Stimulated activated CD8-positive, alpha-beta memory T cell treated with anti-CD3 and anti-CD28 coated beads, Interleukin-4, amount 100 ng/mL, for 24 hours (primary cell): ENCODE measurements around the gene FGF19.

Experiments
- DNase-seq: peaks from one replicate; pipeline ENCODE4 v3.0.0-alpha.2; 2020; ENCODE audit warnings: low read depth

Gene FGF19

DNA sequence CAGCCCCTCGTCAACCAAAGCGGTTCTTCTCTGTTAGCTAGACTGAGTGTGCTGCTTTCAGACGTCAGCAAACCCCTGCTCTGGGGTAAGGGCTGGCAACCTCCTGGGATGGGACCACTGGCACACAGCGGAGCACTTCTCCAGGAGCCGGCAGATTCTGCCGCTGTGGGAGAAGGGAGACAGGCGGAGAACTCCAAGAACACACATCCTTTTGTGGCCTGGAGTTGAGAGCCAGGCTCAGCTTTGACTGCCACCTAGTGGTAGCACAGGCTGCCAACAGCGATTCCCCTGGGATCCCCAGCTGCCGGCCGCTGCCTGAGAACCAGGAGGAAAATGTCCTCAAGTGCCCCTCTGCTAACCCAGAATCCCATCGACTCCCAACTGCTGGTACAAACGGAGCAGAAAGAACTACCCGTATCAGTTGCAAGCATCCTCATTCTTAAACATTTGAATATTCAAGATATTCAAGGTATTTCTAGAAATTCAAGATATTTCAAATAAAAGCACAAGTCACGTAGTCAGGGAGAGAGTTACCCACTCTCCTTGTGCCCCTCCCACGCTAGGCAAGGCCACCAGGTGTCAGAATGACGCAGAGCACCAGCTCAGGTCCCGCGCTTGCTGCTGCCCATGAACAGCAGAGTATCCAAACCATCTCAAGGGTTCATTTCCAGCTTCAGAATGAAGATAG, 33.5 kb downstream of the FGF19 start:
- peak; percentile 31 for DNase-seq

DNA sequence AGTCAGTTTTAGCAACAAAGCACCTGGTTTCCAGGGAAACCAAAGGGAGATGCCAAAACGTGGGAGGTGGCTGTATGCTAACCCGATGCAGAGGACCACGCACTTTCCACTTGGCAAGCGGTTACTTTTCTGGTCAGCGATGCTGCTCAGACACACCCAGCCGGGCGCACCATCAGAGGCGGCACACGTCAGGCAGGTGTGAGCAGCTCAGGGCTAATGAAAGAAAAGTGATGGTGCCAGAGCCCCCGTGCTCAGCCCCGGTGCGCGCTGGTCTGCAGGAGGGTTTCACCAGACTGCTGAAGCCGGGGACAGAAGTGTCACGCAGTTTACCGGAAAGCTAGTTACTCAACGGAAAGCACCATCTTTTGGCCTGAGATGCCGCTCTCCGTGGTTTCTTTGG, 34.3 kb downstream of the FGF19 start:
- DNase-seq, result no peak

DNA sequence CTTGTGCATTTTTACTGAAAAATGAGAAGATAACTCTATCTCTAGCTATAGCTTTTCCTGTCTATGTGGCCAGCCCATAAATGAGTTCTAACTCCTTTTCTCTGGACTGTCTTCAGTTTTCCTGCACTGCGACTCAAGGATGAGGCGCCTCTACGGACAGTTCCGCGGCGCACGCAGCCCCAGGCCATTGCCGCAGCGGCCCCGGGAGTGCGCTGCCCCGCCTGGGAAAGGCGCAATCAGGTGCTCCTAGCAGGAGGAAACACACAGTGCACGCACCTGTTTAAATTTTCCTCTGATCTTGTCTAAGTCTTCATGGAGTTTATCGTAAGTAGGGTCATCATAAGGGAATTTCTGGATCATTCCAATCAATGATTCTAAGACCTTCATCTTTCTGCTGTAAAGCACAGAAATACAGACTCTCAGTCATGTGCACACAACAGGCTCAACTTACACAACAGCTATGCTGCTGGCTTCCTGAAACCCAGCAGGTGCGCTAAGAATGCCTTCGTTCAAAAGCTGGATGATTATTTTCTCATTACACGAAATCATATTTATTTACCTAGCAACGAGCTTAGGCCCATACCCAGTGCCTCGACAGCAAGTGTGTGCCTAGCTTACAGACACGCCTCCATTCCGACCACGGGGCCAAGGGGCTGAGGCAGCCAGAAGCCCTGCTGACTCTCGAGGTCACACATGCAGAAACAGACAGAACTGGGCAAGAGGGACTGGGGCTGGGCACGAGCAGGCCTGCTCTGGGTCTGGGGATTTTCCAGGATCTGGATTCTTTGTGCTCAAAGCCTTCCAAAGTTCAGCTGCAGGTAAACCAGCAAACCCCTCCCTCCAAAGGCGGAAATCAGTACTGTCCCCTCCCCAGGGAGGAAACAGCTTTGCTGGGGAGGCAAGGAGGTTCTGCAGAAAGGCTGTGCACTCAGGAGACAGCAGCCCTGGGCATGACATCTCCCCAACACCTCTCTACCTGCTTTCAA, 35.9 kb downstream of the FGF19 start:
- DNase-seq, result no peak

- DNase-seq, result no peak
Observed at GRCh38 chr11:69666752-69667536, 36.9 kb downstream of the FGF19 start.

GRCh38 chr11:69666261-69666660, 37.6 kb downstream of the FGF19 start:
- no peak for DNase-seq

- DNase-seq, result no peak
Observed at GRCh38 chr11:69665669-69666068, 38.2 kb downstream of the FGF19 start.

GRCh38 chr11:69664901-69665300, 38.9 kb downstream of the FGF19 start:
- DNase-seq, result no peak

GRCh38 chr11:69664103-69664775, 39.6 kb downstream of the FGF19 start:
- no peak for DNase-seq

GRCh38 chr11:69663326-69663725, 40.5 kb downstream of the FGF19 start:
- DNase-seq, result no peak

DNA sequence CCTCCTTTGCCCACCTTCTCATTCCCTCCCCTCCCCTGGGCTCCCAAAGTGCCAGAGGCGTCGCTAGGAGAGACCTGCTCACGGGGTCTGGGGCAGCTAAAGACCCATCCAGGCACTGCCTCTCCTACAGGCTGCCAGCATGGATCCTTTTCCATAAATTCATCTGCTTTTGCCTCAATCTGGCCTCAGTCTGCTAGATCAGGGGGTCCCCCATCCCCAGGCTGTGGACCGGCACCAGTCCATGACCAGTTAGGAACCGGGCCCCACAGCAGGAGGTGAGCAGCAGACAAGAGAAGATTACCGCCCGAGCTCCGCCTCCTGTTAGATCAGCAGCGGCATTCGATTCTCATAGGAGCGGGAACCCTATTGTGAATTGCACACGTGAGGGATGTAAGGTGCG, 41.0 kb downstream of the FGF19 start:
- DNase-seq, result no peak

GRCh38 chr11:69662021-69662698, 41.7 kb downstream of the FGF19 start:
- no peak for DNase-seq

- no peak for DNase-seq
Observed at GRCh38 chr11:69661413-69661715, 42.5 kb downstream of the FGF19 start.

GRCh38 chr11:69660001-69660500, 43.8 kb downstream of the FGF19 start:
- no peak for DNase-seq

DNA sequence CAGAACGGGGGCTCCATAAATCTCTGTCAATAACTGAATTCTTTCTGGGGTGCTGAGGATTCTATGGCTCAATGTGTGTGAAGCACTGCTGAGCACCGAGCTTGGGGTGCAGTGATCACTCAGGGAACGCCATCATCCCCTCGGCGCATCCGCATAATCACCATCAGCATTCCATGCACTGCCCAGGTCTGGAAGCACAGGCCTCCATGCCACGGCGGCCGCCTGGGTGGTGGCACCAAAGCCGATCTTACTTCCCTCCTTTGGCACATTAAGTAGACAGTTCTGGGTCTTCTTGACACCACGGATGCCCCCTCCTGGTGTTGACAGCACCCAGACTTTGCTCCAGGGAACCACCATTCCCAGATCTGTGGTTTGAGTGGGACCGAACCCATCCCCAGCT, 44.2 kb downstream of the FGF19 start:
- DNase-seq, result no peak

DNA sequence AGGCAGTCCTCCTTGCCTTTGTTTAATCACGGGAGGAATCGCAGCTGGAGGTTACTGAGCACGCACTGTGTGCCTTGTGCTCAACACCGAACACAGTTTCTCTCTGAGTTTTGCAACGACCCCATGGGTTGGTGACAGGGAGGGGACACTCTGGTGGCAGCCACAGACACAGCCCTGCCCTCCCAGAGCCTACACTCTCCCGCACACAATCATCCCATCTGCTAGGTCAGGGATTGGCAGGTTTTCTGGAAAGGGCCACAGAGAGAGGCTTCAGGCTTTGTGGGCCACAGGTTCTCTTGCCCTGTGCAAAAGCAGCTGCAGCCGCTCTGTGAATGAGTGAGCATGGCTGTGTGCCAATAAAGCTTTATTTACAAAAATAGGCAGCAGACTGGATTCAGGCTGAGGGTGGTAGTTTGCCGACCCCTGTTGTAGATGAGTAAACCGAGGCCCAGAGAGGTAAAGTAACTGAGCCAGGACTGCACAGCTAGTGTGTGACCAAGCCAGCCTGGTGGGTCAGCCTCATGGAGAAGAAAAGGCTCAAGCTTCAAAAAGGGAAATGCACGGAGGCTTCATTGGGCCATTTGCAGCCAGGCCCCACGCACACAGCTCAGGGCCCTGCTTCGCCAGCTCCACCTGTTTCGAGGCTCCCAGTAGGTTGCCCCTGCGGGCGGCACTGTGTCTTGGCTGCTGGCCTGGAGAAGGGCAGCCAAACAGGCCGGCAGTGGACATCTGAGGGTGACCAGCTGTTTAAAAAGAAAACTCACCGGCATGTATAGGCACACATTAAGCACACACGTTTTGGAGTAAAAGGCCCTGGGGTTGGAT, 45.0 kb downstream of the FGF19 start:
- DNase-seq, result no peak

DNA sequence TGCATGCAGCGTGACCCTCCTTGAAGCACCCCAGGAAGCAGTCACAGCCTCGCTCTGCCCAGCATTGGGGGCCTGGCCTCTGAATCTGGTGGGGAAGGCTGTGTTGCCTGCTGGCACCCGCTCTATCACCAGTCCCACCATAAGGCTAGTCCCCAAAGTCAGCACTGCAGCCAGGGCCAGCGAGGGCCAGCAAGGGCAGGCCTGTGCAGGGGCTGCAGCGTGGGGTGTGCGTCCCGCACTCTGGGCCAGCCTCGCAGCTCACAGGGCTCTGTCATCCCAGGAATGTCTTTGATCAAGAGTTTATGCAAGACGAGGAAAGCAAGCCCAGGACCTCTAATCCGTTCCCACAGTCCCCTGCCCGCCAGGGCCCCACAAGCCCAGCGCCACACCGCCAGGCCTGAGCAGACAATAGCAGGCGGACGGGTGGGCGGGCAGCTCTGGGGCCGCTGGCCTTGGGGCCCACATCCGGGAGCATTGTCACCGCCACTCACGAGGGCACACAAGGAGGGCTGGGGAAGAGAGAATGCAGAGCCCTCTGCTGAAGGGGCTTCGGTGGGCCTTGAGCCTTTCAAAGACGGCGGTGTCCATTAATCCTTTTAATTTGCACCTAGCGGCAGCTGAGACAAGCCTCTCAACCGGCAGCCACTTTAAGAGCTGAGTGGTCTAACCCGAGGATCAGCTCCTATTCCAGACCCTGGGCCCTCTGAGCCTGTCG, 45.8 kb downstream of the FGF19 start:
- DNase-seq, result no peak

DNA sequence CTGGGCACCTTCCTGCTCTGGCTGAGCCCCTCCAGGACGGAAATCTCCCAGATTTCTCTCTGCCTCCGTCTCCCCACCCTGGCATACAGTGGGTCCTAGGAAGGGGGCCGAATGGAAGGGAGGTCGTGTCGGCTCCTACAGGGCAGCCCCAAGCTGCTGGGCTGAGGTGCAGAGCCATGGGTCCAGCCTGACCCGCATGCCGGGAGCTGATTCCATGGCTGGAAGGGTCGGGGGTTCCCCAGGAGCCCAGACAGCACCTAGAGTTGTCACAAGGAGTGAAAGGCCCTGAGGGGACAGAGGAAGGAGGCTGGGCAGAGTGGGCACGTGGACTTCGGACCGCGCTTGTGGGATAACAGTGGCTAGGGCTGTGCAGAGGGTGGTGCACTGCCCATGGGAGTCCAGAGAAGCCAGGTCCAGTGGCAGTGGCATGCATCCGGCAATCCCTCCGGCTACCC, 46.3 kb downstream of the FGF19 start:
- DNase-seq, result no peak

DNA sequence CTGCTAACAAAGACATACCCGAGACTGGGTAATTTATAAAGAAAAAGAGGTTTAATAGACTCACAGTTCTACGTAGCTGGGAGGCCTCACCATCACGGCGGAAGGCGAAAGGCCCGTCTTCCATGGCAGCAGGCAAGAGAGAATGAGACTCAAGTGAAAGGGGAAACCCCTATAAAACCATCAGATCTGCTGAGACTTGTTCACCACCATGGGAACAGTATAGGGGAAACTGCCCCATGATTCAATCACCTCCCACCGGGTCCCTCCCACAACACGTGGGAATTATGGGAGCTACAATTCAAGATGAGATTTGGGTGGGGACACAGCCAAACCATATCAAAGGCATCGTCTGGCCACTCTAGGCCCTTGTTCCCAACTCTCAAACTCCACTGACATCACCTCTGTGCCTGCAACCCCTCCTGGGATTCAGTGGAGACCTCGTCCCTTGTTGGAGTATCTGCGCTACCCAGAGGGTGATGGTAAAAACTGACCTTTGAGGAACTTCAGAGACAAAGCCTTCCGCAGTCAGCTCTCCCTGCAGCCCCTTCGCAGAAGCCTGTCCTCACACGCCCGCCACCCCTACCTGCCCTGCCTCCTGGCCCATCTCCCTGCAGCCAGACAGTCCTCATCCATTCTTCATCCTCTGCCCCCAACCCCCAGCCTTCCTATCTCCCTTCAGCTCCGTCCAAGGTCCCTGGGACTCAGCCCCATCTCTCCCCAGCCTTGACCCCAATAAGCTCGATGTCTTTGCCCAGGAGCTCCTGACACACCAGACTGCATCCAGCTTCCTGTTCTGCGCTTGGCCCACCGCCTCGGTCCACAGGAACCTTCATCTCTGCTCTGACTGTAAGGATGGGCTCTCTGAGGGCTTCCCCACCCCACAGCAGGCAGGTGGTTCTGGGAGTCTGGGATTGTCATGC, 47.0 kb downstream of the FGF19 start:
- DNase-seq, result no peak
